Measurements from ENCODE around the gene LIFR. TPM values are rescaled to one million over a fixed set of nuclear protein-coding genes. Genes with fewer than 3 reads are reported as not detected.

Gene LIFR
- total and polyA plus RNA-seq, 2 donors (not counting 1 experiment from before 2014, with no cell fraction given) = 43.6 to 65.1 TPM

DNA sequence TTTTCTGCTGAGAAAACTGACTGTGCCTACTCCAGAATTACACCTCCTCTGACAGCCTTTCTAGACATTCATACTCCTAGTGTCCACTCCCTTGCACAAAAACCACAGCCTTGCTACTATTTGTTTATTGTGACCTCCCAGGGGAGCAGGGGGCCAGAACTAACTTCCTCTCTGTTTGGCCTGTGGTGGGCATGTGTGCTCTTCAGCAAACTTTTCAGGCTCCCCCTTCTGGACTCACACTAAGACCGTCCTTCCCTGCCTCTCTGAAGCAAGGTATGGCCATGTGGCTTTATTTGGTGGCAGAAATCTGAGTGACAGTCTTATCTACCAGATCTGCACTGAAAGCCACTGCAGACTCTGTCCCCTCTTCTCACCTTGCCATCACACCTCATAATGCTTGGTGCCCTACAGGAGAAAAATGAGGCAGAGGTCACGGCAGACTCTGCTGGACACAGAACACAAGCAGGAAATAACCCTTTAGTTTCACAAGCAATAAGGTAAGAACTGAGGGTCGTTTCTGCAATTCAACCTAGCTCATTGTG, 28.2 kb downstream of the LIFR start:
- H3K27ac ChIP-seq (ENCODE audit: insufficient read depth, low read length) = no peak overlapping the region
- H2AFZ ChIP-seq (ENCODE audit: low read length) = no peak overlapping the region
- no peak for DNase-seq (ENCODE audit: low read depth in 2 of 2)
- H3K4me3 ChIP-seq (replicated peaks in 1 of 4; ENCODE audit: control extremely low read depth in 1 of 4, insufficient read depth in 1 of 4, low read depth in 3 of 4, low read length in 4 of 4) = no peak overlapping the region
- H3K4me2 ChIP-seq (ENCODE audit: extremely low read depth, insufficient read depth, low read length) = no peak overlapping the region
- H3K36me3 ChIP-seq (ENCODE audit: control insufficient read depth, insufficient read depth, low read length) = no peaks in the 10 kb centered on the region
- peaks cover 8% of the 10 kb centered on the region for H3K79me2 ChIP-seq (ENCODE audit: control insufficient read depth, insufficient read depth, low read length)
- no peak for TF ChIP-seq EZH2 (IDR thresholded peaks at IDR 0.05; ENCODE audit: low read length, missing control alignments)
- TF ChIP-seq, protein P1, sequence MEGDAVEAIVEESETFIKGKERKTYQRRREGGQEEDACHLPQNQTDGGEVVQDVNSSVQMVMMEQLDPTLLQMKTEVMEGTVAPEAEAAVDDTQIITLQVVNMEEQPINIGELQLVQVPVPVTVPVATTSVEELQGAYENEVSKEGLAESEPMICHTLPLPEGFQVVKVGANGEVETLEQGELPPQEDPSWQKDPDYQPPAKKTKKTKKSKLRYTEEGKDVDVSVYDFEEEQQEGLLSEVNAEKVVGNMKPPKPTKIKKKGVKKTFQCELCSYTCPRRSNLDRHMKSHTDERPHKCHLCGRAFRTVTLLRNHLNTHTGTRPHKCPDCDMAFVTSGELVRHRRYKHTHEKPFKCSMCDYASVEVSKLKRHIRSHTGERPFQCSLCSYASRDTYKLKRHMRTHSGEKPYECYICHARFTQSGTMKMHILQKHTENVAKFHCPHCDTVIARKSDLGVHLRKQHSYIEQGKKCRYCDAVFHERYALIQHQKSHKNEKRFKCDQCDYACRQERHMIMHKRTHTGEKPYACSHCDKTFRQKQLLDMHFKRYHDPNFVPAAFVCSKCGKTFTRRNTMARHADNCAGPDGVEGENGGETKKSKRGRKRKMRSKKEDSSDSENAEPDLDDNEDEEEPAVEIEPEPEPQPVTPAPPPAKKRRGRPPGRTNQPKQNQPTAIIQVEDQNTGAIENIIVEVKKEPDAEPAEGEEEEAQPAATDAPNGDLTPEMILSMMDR (conservative IDR thresholded peaks at IDR 0.05 in 1 of 2, IDR thresholded peaks at IDR 0.05 in 1 of 2; ENCODE audit: low read depth in 1 of 2, low read length in 2 of 2) = no peak
- no peaks in the 10 kb centered on the region for H3K9me3 ChIP-seq (ENCODE audit: control insufficient read depth, insufficient read depth, low read depth, low read length)
- no peaks in the 10 kb centered on the region for H4K20me1 ChIP-seq (ENCODE audit: control insufficient read depth, extremely low read depth, insufficient read depth, low read length)
- no peaks in the 10 kb centered on the region for H3K27me3 ChIP-seq (ENCODE audit: control insufficient read depth, insufficient read depth, low read length)
- no peaks in the 10 kb centered on the region for H3K4me1 ChIP-seq (ENCODE audit: control insufficient read depth, extremely low read depth, insufficient read depth, low read length)
- no peak overlapping the region for H3K9ac ChIP-seq (ENCODE audit: insufficient read depth, low read length)

DNA sequence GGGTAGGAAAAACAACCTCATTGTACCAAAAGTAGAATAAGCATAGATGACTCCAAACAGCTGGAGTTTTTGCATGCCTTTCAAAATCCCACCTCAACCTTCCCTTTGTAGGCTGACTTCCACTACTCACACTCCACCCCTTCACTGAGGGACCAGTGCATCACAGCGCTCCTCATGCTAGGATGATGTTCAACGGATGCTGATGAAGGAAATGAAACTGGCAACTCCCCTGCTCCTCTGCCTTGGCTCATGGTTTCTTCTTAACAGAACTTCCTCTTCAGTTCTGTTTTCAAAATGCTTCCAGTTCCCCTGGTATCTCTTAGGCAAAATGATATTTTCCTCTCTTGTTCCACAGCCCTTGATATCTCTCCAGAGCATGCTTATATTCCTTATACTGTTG, 29.0 kb downstream of the LIFR start:
- Histone ChIP-seq H3K4me1 (ENCODE audit: control insufficient read depth, extremely low read depth, insufficient read depth, low read length) (no peaks in the 10 kb centered on the region), H2AFZ (ENCODE audit: low read length) (no peak overlapping the region), H3K4me2 (ENCODE audit: extremely low read depth, insufficient read depth, low read length) (no peak overlapping the region), H4K20me1 (ENCODE audit: control insufficient read depth, extremely low read depth, insufficient read depth, low read length) (no peaks in the 10 kb centered on the region), H3K27me3 (ENCODE audit: control insufficient read depth, insufficient read depth, low read length) (no peaks in the 10 kb centered on the region), H3K79me2 (ENCODE audit: control insufficient read depth, insufficient read depth, low read length) (peaks cover 8% of the 10 kb centered on the region), H3K4me3 (replicated peaks in 1 of 4; ENCODE audit: control extremely low read depth in 1 of 4, insufficient read depth in 1 of 4, low read depth in 3 of 4, low read length in 4 of 4) (no peak overlapping the region), H3K9me3 (ENCODE audit: control insufficient read depth, insufficient read depth, low read depth, low read length) (no peaks in the 10 kb centered on the region), H3K9ac (ENCODE audit: insufficient read depth, low read length) (no peak overlapping the region), H3K27ac (ENCODE audit: insufficient read depth, low read length) (no peak overlapping the region), H3K36me3 (ENCODE audit: control insufficient read depth, insufficient read depth, low read length) (no peaks in the 10 kb centered on the region)
- no peak for DNase-seq (ENCODE audit: low read depth in 2 of 2)
- TF ChIP-seq, protein P1 (conservative IDR thresholded peaks at IDR 0.05 in 1 of 2, IDR thresholded peaks at IDR 0.05 in 1 of 2; ENCODE audit: low read depth in 1 of 2, low read length in 2 of 2) = no peak
- TF ChIP-seq EZH2 (IDR thresholded peaks at IDR 0.05; ENCODE audit: low read length, missing control alignments) = no peak

DNA sequence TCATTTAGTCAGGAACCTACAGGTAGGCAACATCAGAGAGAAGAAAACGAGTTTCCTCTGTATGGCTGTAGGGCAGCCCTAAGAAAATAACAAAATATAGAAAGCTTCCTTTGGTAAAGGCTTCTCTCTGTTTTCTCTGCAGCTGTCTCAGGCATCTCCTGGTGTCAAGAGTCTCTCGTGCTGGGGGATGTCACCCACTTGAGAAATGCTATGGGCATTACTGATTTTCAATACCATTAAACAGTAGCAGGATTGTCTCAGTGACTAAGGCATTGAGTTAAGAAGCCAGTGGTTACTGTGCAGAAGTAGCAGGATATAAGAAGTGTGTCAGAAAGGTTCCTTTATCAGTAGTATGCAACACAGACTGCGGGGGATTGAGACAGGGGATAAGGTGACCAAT, 32.4 kb downstream of the LIFR start:
- no peaks in the 10 kb centered on the region for H3K9me3 ChIP-seq (ENCODE audit: control insufficient read depth, insufficient read depth, low read depth, low read length)
- no peak overlapping the region for H3K4me2 ChIP-seq (ENCODE audit: extremely low read depth, insufficient read depth, low read length)
- no peak for TF ChIP-seq EZH2 (IDR thresholded peaks at IDR 0.05; ENCODE audit: low read length, missing control alignments)
- TF ChIP-seq, protein P1 (conservative IDR thresholded peaks at IDR 0.05 in 1 of 2, IDR thresholded peaks at IDR 0.05 in 1 of 2; ENCODE audit: low read depth in 1 of 2, low read length in 2 of 2) = no peak
- H3K9ac ChIP-seq (ENCODE audit: insufficient read depth, low read length) = no peak overlapping the region
- no peak overlapping the region for H3K4me3 ChIP-seq (replicated peaks in 1 of 4; ENCODE audit: control extremely low read depth in 1 of 4, insufficient read depth in 1 of 4, low read depth in 3 of 4, low read length in 4 of 4)
- no peaks in the 10 kb centered on the region for H3K4me1 ChIP-seq (ENCODE audit: control insufficient read depth, extremely low read depth, insufficient read depth, low read length)
- H3K79me2 ChIP-seq (ENCODE audit: control insufficient read depth, insufficient read depth, low read length) = no peaks in the 10 kb centered on the region
- H3K36me3 ChIP-seq (ENCODE audit: control insufficient read depth, insufficient read depth, low read length) = peaks cover 10% of the 10 kb centered on the region
- no peak overlapping the region for H2AFZ ChIP-seq (ENCODE audit: low read length)
- no peak for DNase-seq (ENCODE audit: low read depth in 2 of 2)
- no peak overlapping the region for H3K27ac ChIP-seq (ENCODE audit: insufficient read depth, low read length)
- no peaks in the 10 kb centered on the region for H4K20me1 ChIP-seq (ENCODE audit: control insufficient read depth, extremely low read depth, insufficient read depth, low read length)
- no peaks in the 10 kb centered on the region for H3K27me3 ChIP-seq (ENCODE audit: control insufficient read depth, insufficient read depth, low read length)
